ENCODE results near the gene EPAS1.
A peak's percentile ranks its signal among the peaks of the same experiment; 100 is the strongest.

Gene EPAS1

DNA sequence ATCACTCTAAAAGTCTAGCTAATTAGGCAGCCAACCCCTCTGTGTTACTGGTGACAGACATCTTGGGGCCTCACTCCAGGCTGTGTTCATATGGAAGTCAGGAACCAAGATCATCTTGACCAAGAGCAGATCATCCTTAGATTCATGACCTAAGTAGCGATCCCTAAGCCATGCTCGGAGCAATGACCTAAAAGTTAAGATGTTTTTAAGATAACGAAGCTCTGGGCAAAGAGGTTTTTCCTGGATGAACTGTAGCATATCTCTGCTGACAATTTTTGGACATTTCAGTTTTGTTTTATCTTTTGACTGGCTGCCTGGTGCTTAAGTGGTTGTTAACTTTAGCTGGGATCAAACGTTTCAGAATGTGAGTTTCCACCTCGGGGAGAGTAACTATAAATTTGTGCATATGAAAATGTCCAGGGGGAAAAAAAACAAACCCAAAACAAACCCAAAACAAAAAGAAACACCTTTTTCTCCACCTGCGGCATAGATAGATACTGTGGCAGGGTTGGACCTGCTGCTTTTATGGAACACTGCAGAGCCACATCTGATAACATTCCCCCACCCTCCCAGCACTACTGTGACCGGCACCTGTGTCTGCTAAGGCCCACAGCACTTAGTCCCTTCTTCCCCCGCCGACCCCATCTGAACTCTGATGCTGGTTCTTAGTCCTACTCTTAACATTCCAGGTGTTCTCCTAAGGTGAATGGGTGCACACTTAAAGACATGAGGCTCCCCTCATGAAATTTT, 45.5 kb downstream of the EPAS1 start:
- TF ChIP-seq, protein P1, sequence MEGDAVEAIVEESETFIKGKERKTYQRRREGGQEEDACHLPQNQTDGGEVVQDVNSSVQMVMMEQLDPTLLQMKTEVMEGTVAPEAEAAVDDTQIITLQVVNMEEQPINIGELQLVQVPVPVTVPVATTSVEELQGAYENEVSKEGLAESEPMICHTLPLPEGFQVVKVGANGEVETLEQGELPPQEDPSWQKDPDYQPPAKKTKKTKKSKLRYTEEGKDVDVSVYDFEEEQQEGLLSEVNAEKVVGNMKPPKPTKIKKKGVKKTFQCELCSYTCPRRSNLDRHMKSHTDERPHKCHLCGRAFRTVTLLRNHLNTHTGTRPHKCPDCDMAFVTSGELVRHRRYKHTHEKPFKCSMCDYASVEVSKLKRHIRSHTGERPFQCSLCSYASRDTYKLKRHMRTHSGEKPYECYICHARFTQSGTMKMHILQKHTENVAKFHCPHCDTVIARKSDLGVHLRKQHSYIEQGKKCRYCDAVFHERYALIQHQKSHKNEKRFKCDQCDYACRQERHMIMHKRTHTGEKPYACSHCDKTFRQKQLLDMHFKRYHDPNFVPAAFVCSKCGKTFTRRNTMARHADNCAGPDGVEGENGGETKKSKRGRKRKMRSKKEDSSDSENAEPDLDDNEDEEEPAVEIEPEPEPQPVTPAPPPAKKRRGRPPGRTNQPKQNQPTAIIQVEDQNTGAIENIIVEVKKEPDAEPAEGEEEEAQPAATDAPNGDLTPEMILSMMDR (IDR thresholded peaks at IDR 0.05; ENCODE audit: unreplicated experiment in 3 of 3) = no peak
- Mint-ChIP-seq H3K9me3 (no peaks in the 10 kb centered on the region), H3K4me1 (no peaks in the 10 kb centered on the region), H3K4me3 (no peak overlapping the region), H3K36me3 (ENCODE audit: low read depth) (no peaks in the 10 kb centered on the region), H3K27ac (peak overlapping the region in 1 of 3 experiments; percentile 54), H3K27me3 (ENCODE audit: low read depth) (peaks cover 16% of the 10 kb centered on the region)

DNA sequence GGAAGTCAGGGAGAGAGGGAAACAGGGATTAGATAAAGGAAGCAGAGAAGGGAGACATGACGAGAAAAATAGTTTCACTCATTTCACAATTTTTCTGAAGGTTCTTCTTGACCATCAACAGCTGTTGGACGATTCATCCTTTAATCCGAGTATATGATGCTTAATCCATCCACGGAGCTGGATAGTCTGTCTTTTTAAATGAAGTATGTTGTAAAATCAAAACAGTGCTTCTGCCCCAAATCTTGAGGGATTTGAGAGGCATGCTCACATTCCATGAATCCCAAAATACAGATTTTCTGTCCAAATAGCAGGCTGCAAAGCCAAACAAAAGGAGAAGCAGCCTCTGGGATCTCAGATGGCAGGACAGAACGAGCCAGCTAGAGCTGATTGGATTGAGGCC, 47.5 kb downstream of the EPAS1 start:
- no peak overlapping the region for H3K4me3 Mint-ChIP-seq
- TF ChIP-seq, protein P1 (IDR thresholded peaks at IDR 0.05; ENCODE audit: unreplicated experiment in 3 of 3) = no peak
- no peak overlapping the region for H3K27ac Mint-ChIP-seq
- H3K9me3 Mint-ChIP-seq = no peaks in the 10 kb centered on the region
- H3K27me3 Mint-ChIP-seq (ENCODE audit: low read depth) = peaks cover 20% of the 10 kb centered on the region
- H3K36me3 Mint-ChIP-seq (ENCODE audit: low read depth) = no peaks in the 10 kb centered on the region
- H3K4me1 Mint-ChIP-seq = no peaks in the 10 kb centered on the region

DNA sequence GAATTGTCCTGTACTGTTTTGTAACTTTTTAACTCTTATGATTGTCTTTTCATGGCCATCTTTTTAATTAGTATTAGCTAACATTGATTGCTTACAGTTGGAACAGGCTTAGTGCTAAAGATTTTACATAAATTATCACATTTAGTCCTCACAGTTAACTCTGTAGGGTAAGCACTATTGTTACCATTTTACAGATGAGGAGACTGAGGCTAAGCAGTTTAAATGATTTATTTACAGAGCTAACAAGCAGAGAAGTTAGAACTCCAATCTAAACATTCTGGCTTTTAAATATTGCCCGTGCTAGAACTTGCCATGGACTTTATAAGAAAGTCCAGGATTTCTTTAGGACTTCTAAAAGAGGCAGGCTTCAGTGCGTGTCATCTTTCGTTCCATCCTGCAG, 48.6 kb downstream of the EPAS1 start:
- H3K4me1 Mint-ChIP-seq = no peaks in the 10 kb centered on the region

DNA sequence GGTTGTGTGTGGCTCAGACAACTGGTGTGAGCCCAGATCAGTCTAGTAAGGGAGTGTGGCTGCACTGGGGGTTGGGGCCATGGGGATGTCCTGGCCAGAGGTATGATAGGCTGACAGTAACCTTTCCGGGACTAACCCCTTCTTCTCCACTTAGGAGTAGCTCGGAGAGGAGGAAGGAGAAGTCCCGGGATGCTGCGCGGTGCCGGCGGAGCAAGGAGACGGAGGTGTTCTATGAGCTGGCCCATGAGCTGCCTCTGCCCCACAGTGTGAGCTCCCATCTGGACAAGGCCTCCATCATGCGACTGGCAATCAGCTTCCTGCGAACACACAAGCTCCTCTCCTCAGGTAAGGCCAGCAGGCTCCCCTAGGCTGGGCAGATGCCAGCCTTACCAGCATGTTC, 49.5 kb downstream of the EPAS1 start:
- H3K27ac Mint-ChIP-seq = no peak overlapping the region

More for the DNA sequence above, 48.6 kb downstream of the EPAS1 start:
- H3K27me3 Mint-ChIP-seq (ENCODE audit: low read depth) = peaks cover 20% of the 10 kb centered on the region
- no peaks in the 10 kb centered on the region for H3K9me3 Mint-ChIP-seq
- H3K27ac Mint-ChIP-seq = no peak overlapping the region
- no peak overlapping the region for H3K4me3 Mint-ChIP-seq
- no peaks in the 10 kb centered on the region for H3K36me3 Mint-ChIP-seq (ENCODE audit: low read depth)
- TF ChIP-seq, protein P1 (IDR thresholded peaks at IDR 0.05; ENCODE audit: unreplicated experiment in 3 of 3) = no peak

DNA sequence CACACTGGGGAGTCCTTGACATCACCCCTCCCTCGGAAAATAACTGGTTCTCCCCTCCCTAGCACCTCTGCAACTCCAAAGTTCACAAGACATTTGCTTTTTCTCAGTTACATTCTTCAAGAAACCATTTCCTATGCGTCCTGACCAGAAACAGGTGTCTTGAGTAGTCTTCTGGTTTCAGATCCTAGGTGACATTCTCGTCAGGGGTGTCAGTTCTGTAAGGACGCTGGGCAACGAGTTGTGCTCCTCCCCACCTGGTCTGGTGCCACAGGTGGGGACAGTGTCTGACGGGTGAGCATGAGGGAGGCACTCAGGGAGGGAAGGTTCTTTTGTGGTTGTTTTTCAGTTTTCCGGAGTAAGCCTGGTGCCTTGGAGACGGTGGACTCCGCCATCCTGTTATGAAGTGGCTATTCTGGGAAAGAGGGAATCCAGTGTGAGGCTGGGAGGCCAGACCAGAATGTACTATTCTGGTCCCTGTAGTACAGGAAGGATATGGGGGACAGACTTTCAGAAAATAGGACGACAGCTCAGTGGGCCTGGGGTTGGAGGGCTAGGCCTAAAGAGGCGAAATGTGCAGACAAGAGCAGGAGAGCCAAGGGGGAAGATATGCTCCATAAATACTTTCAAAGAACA, 50.6 kb downstream of the EPAS1 start:
- H3K4me1 Mint-ChIP-seq = no peaks in the 10 kb centered on the region
- H3K27me3 Mint-ChIP-seq (ENCODE audit: low read depth) = peaks cover 13% of the 10 kb centered on the region
- H3K9me3 Mint-ChIP-seq = no peaks in the 10 kb centered on the region
- no peaks in the 10 kb centered on the region for H3K36me3 Mint-ChIP-seq (ENCODE audit: low read depth)
- TF ChIP-seq, protein P1 (IDR thresholded peaks at IDR 0.05; ENCODE audit: unreplicated experiment in 3 of 3) = no peak
- no peak overlapping the region for H3K4me3 Mint-ChIP-seq
- no peak overlapping the region for H3K27ac Mint-ChIP-seq

More for the DNA sequence above, 49.5 kb downstream of the EPAS1 start:
- TF ChIP-seq, protein P1 (IDR thresholded peaks at IDR 0.05; ENCODE audit: unreplicated experiment in 3 of 3) = no peak
- Mint-ChIP-seq H3K36me3 (ENCODE audit: low read depth) (no peaks in the 10 kb centered on the region), H3K4me3 (no peak overlapping the region), H3K27me3 (ENCODE audit: low read depth) (peaks cover 20% of the 10 kb centered on the region), H3K9me3 (no peaks in the 10 kb centered on the region), H3K4me1 (no peaks in the 10 kb centered on the region)
